KMS-11 (cell line): Measurements from ENCODE around the gene HELZ2.
A peak's percentile ranks its signal among the peaks of the same experiment; 100 is the strongest.

Experiments
- H2AFZ ChIP-seq: fragments of 200-600 bp; sonication (generic); 2 replicates; pipeline ENCODE4 v1.6.1; 2016; ENCODE audit warnings: antibody characterized with exemption, mixed run types, low read depth
- H3K27ac ChIP-seq: fragments of 200-600 bp; sonication (generic); 2 replicates; pipeline ENCODE4 v1.6.1; 2016; ENCODE audit warnings: mild to moderate bottlenecking, mixed run types
- H3K27me3 ChIP-seq: fragments of 200-600 bp; sonication (generic); 2 replicates; pipeline ENCODE4 v1.6.1; 2017; ENCODE audit warnings: mild to moderate bottlenecking, low read depth, mixed run types, moderate library complexity; ENCODE audit not compliant: insufficient read depth
- H3K36me3 ChIP-seq: fragments of 200-600 bp; sonication (generic); 2 replicates; pipeline ENCODE4 v1.6.1; 2017; ENCODE audit warnings: mild to moderate bottlenecking, mixed run types; ENCODE audit not compliant: insufficient read depth
- H3K4me1 ChIP-seq: fragments of 200-600 bp; sonication (generic); 2 replicates; pipeline ENCODE4 v1.6.1; 2016; ENCODE audit warnings: mild to moderate bottlenecking, low read depth, mixed run types; ENCODE audit not compliant: poor library complexity, severe bottlenecking
- H3K4me2 ChIP-seq: fragments of 200-600 bp; sonication (generic); 2 replicates; pipeline ENCODE4 v1.7.0; 2016; ENCODE audit warnings: mild to moderate bottlenecking, mixed run types
- H3K4me3 ChIP-seq: fragments of 200-600 bp; sonication (generic); IDR thresholded peaks from 2 replicates; pipeline ENCODE4 v1.6.1; 2017; ENCODE audit warnings: low read depth, low read length, mixed read lengths; ENCODE audit not compliant: insufficient read depth
- H3K79me2 ChIP-seq: fragments of 200-600 bp; sonication (generic); 2 replicates; pipeline ENCODE4 v1.6.1; 2016; ENCODE audit warnings: low read depth, mixed run types; ENCODE audit not compliant: insufficient read depth
- H3K9ac ChIP-seq: fragments of 200-600 bp; sonication (generic); 2 replicates; pipeline ENCODE4 v1.6.1; 2016; ENCODE audit warnings: mild to moderate bottlenecking, mixed run types
- H4K20me1 ChIP-seq: fragments of 200-600 bp; sonication (generic); 2 replicates; pipeline ENCODE4 v1.6.1; 2016; ENCODE audit warnings: mild to moderate bottlenecking, mixed run types; ENCODE audit not compliant: insufficient read depth
- CTCF ChIP-seq: fragments of 200-600 bp; sonication (generic); conservative IDR thresholded peaks from 2 replicates; pipeline ENCODE4 v1.6.1; 2017; ENCODE audit warnings: low read depth, mild to moderate bottlenecking, antibody characterized with exemption, low read length, moderate library complexity, mixed read lengths

HELZ2 gene

GRCh38 chr20:63540417-63541186 lies 33.4 kb downstream of the HELZ2 start:
- H3K9ac ChIP-seq = no peak overlapping the region
- no peaks in the 10 kb centered on the region for H3K36me3 ChIP-seq
- no peak for TF ChIP-seq CTCF
- H3K4me3 ChIP-seq = no peak overlapping the region
- H3K27ac ChIP-seq = no peak overlapping the region
- H3K4me2 ChIP-seq = no peak overlapping the region
- H3K27me3 ChIP-seq = peaks cover 58% of the 10 kb centered on the region
- H3K79me2 ChIP-seq = no peaks in the 10 kb centered on the region
- peaks cover 10% of the 10 kb centered on the region for H3K4me1 ChIP-seq
- no peaks in the 10 kb centered on the region for H4K20me1 ChIP-seq
- H2AFZ ChIP-seq = no peak overlapping the region

DNA sequence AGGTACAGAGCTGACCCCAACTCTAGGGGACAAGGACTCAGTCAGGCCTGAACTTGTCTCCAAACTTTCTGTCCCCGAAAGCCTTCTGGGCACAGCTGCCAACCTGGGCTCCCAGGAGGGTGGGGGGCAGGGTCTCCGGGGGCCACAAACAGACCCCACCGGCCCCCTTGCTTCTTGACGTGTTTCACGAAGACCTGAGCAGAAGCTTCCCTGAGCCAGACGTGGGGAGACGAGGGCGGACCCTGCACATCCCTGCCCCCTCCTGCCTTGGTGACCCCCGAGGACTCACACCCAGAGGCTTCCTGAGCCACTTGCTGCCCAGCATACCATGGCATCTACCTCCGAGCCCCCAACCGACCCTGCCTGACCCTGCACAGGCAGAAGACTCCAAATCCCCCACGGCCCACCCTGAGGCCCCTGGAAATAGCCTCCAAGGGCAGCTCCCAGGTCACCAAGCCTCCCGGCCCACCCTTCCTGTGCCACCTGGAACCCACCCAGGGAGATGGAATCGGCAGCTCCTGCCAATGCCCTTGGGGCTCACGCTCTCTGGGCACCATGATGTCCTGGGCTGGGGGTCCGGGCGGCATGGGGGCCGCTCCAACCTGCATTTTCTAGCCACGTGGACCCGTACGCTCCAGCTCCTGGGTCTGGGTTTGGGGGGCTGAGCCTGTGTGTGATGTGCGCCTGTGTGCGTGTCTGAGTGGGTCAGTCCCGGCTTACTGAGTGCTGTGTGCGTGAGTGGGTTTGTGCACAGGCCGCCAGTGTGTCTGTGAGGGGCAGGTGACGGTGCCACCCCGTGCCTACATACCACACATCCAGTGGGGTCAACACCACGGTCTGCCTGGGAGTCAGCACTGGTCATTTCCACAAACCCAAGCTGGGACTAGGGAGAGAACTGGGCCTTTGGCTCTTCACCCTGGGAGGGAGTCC lies 34.3 kb downstream of the HELZ2 start:
- Histone ChIP-seq H3K79me2 (no peaks in the 10 kb centered on the region), H3K27me3 (peaks cover 53% of the 10 kb centered on the region), H3K36me3 (no peaks in the 10 kb centered on the region), H3K4me3 (no peak overlapping the region), H2AFZ (no peak overlapping the region), H3K4me1 (peaks cover 10% of the 10 kb centered on the region), H3K27ac (no peak overlapping the region), H4K20me1 (no peaks in the 10 kb centered on the region), H3K9ac (no peak overlapping the region), H3K4me2 (no peak overlapping the region)
- no peak for TF ChIP-seq CTCF

GRCh38 chr20:63539092-63539430 lies 35.0 kb downstream of the HELZ2 start:
- no peak overlapping the region for H3K4me3 ChIP-seq
- peaks cover 10% of the 10 kb centered on the region for H3K4me1 ChIP-seq
- no peak overlapping the region for H2AFZ ChIP-seq
- H3K27ac ChIP-seq = no peak overlapping the region
- H3K9ac ChIP-seq = no peak overlapping the region
- H3K79me2 ChIP-seq = no peaks in the 10 kb centered on the region
- no peak for TF ChIP-seq CTCF
- H3K27me3 ChIP-seq = peaks cover 53% of the 10 kb centered on the region
- no peaks in the 10 kb centered on the region for H3K36me3 ChIP-seq
- no peaks in the 10 kb centered on the region for H4K20me1 ChIP-seq
- H3K4me2 ChIP-seq = no peak overlapping the region

- Histone ChIP-seq H4K20me1 (no peaks in the 10 kb centered on the region), H3K27ac (no peak overlapping the region), H2AFZ (peak overlapping the region; percentile 93; the same call in 1 of the 2 replicates), H3K9ac (no peak overlapping the region; the same call in 1 of the 2 replicates), H3K27me3 (peaks cover 53% of the 10 kb centered on the region), H3K4me1 (peaks cover 10% of the 10 kb centered on the region), H3K4me2 (peak overlapping the region; percentile 17; the same call in 1 of the 2 replicates), H3K4me3 (no peak overlapping the region), H3K79me2 (no peaks in the 10 kb centered on the region), H3K36me3 (no peaks in the 10 kb centered on the region)
- peak; percentile 30 for TF ChIP-seq CTCF
Measured at GRCh38 chr20:63538204-63539091, 35.6 kb downstream of the HELZ2 start.
